RPMI8226 (cell line): ENCODE measurements around the gene KCNC1.

Experiments
- DNase-seq: peaks from one replicate; pipeline ENCODE4 v3.0.0-alpha.2; 2015

The KCNC1 gene

DNA sequence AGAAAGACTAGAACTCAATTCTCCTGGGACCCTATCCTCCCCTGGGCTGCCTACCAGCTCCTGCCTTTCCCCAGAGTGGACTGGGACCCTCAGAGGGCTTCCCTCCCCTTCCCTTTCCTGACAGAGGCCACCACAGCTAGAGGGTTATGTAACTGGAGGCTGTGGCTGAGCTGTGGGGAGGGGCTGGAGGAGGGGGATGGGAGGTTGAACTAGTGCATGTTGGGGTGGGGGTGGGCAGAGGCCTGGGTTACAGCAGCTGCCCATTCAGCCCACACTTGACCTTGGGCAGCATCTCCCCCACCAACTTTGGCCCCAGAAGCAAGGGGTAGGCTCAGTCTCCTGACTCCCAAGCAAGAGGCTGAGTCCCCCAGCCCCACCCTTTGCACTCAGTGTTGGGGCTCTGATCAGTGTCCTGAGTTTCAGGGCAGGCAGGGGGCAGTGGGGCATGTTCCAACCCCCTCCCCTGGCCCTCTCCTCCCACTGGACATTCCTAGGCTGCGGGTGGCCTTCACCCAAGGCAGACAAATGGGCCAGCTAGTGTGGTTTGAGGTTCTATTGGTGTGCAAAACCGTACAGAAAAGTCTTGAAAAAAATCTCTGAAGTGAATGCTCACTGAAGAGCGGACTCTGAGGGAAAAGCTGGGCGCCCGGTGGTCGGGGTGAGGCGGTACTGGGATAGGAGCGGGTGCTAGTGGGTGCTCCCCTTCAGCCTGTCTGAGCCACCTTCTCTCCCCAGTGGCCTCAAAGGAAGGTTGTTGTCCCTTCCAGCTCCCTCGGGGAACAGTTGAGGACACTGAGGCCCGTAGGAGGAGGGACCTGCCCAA lies 3.8 kb downstream of the KCNC1 start:
- DNase-seq: no peak

DNA sequence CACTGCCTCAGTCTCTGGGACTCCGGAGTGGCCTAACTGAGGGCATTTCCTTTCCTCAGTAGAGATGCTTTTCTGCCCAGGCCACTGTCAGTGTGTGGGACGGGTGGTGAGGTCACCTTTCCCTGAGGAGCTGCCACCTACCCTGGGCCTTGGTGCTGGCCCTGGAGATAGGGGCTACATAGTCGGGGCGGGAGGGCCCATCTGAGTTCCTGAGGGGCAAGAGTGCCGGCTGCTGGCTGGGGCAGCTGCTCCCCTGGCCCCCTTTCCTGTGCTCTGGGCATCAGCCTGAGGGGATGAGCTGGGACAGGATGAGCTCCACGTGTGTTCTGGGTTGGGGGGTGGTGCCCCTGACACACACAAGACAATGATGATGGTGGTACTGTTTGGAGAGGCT lies 5.4 kb downstream of the KCNC1 start:
- no peak for DNase-seq

DNA sequence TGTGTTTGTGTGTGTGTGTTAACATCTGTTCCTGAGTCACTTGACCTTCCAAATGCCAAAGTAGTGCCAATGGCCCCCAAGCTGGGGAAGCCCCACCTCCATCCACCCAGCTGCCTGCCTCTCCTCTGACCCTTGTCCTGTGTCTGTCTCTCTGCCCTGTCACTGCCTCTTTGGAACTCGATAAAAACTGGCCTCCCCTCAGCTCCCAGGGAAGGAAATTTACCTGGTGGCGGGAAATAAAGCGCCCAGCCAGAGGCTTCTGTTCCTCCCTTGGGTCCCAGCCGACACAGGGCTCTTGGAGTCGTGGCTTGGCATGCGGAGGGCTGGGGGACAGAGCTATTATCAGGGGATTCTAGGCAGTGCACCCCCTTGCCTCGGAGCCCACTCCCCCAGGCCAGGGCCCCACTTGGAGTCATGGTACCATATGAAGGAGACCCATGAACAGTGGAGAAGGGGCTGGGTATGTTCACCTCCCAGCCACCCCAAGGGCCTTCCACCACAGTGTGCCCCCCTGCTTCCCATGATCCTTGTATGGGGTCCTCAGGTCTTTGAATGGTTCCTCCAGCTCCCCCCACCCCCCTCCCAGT lies 6.2 kb downstream of the KCNC1 start:
- no peak for DNase-seq

DNA sequence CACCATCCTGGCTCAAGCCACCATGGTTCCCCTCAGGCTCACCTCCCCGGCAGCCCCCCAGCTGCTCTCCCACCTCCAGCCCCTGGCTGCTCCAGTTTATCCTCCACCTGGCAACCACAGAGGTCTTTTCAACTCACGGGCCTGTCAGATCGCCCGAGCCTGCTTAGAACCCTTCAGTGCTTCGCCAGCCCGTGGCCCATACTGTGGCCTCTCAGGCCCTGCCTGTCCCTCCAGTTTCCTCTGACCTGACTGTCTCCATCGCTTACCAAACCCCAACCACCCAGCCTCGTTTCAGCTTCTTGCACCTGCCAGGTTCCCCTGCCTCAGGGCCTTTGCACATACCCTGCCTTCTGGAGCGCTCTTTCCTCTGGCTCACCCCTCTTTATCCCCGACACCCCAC lies 6.9 kb downstream of the KCNC1 start:
- no peak for DNase-seq

DNA sequence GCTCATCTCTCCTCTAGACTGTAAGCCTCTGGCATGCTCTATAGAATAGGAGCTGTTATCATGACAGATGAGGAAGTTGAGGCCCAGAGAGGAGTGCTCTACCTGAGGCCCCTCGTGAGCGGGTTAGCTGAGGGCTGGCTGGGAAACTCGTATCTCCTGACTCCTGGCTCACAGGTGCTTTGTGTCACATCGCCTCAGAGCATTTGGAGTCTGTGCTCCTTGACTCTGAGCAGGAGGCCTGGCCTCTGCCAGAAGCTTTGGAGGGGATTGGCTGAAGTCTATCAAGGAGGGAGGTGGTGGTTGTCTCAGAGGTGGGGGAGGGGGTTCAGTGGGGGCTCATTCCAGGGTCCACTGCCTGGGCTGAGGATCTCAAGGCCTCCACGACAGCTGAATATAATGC lies 7.4 kb downstream of the KCNC1 start:
- DNase-seq: no peak

DNA sequence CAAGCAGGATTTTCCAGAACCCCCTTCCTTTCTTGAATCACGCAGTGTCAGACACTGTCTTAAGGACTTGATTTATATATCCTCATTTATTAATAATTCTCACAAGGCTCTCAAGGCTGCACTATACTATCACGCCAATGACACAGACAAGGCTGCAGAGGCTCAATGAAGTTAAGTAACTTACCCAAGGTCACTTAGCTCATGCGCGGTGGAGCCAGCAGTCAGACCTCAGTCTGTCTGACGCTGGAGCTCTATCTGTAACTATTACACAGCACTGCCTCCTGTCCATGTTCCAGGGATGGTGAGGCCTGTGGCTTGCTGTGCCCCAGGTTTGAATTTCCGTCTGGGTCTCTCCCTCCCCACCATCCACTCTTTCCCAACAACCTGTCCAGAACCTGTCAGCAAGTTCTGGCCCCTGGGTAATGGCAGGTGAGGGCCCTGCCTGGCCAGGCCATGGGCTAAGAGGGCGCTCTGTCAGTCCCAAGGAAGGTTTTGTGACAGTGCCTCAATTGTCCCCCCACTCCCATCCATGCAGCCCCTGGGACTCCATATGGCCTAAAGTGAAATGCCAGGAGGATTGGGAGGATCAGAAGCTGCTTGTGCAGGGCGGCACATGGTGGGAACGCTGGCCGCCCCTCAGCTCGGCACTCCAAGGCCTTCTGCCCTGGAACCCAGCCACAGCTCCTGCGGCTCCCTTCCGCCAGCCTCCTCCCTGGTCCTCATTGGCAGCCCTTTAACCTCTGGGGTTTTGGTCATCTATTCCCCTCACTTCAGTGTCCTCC lies 8.6 kb downstream of the KCNC1 start:
- DNase-seq: no peak

DNA sequence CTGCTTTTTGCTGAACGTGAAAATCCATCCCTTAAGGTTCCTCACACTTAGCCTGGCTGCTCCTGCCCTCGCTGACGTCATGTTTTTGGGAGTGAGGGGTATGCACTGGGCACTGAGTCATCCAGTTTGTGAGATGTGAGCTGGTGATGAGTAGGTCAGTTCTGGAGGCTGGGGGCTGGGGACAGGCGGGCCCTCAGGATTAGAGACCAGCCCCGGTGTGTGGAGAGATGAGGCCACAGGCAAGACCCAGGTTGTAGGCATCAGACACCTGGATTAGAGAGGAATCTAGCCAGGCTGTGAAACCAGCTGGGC lies 9.2 kb downstream of the KCNC1 start:
- no peak for DNase-seq

DNA sequence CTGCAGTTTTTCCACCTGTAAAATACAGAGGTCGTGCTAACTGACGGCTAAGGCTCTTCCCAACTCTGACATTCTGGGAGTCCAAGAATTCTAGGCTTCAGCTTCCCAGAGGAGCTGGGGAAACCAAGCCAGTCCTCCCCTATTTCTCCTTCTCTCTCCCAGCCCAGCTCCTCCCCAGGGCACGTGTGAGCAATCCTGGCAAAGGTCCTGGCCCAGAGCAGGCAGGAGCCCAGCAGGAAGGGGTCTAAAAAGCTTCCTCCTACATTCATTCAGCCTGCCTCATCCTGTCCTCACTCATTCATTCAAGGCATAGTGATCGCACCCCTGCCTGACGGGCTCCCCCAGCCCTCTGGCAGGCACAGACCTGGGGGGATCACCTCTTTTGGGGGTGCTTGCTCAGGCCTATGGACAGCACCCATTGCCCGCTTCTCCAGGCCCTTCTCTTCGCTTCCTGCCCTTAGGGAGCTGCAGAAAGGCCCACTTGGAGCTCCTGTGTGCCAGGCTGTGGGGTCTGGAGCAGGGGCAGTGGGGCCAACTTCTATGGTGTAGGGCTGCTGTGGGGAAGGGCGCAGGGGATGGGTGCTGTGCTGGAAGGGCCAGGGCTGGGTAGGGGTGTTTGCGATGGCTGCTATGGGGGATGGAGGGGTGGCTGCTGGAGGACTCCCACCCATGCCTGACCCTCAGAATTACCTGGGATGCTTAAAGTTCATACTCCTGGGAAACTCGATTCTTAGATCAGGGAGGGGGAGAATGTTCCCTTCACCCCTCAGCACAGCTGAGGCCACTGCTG lies 9.8 kb downstream of the KCNC1 start:
- DNase-seq: no peak

DNA sequence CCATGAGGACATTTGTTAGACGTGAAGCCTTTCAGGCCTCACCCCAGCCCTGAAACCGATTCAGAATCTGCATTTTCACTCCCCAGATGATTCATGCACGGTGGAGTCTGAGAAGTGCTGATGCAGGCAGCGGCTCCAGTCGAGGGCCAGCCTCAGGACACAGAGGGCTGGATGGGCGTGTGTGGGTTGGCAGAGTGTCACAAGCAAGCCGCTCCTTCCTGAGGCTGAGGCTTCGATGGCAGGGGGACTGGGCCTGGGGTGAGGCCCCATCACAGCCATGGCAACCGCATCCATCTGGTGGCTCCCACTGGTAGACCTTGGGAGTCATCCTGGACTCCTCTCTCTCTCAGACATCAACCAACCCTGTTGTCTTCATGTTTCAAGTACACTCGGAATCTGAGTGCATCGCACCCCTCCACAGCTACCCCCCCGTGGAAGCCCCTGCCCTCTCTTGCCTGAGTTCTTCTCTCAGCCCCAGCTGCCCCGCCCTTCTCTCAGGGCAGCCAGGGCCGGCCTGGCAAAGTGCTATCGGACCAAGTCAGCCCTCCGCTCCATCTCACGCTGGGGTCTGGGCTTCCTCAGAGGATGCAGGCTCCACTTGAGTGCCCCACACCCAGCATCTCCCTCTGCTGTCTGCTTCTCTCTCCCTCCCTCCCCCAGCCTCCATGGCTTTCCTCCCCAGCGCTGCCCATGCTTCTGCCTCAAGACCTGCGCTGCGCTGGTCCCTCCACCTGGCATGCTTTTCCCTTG lies 10.6 kb downstream of the KCNC1 start:
- peak; percentile 20 for DNase-seq

DNA sequence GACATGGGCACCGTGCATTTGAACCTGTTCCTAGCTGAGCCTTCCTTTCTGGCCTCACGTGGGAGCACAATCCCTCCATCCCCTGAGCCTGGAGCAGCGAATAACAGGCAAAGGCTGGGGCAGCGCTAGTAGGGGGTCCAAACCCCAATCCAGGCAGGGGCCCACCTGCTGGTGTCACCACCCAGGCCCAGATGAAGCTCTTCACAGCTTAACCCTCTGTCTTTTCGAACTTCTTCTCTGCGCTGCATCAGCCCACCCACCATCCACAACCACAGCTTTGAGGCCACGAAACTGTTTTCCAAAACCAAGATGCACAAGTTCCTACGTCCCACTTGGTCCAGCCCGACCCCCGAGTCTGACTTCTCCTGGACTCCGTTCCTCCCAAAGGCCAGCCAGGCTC lies 11.5 kb downstream of the KCNC1 start:
- no peak for DNase-seq

DNA sequence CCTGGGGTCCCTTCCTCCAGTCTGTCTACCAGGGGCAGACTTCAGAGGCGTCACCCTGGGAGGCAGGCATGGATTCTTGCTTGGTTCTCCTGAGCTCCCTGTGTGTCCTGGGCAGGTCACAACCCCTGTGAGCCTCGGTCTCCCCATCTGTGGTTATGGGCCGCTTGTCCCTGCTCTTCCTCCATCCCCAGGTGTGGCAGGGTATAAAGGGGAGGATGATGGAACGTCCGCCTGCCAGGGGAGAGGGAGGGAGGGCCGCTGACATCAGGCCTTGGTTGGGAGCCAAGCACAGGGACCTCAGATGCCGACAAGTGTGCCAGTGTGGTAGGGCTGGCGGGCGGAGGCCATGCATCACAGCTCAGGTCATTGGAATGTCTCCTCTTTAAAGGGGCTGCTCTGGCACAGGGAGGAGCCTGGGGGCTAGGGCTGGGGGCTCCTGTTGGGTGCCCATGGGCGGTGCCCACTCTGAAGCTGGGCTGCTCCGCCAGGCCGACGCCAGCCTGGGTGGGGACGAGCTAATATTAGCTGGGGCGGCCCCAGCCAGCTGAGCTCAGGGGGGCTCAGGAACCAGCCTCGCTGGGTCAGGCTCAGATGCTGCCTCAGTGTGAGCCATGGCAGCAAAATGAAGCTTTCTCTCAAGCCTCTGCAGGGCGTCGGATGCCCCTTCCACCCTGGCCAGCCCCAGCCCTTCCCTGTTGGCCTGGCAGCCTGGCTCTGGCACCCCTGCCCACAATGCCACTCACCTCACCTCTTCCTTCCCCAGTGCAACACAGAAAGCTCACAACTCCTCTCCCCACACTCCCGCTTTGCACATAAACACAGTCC lies 12.8 kb downstream of the KCNC1 start:
- peak; percentile 31 for DNase-seq

DNA sequence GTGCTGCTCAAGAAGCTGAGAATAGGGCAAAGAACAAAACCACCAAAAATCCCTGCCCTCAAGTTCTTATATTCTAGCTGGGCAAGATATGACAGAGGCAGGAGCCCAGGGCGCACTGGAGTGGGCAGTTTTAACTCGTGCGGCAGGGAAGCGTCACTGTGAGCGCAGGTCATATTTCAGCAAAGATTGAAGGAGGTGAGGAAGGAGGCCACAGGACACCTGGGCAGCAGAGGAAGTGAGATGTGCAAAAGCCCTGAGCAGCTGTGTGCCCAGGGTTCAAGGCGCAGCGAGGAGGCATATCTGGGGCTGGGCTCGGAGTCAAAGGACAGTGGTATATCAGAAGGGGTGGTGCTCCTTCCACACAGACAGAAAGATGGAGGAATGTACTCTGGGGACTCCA lies 13.5 kb downstream of the KCNC1 start:
- no peak for DNase-seq

DNA sequence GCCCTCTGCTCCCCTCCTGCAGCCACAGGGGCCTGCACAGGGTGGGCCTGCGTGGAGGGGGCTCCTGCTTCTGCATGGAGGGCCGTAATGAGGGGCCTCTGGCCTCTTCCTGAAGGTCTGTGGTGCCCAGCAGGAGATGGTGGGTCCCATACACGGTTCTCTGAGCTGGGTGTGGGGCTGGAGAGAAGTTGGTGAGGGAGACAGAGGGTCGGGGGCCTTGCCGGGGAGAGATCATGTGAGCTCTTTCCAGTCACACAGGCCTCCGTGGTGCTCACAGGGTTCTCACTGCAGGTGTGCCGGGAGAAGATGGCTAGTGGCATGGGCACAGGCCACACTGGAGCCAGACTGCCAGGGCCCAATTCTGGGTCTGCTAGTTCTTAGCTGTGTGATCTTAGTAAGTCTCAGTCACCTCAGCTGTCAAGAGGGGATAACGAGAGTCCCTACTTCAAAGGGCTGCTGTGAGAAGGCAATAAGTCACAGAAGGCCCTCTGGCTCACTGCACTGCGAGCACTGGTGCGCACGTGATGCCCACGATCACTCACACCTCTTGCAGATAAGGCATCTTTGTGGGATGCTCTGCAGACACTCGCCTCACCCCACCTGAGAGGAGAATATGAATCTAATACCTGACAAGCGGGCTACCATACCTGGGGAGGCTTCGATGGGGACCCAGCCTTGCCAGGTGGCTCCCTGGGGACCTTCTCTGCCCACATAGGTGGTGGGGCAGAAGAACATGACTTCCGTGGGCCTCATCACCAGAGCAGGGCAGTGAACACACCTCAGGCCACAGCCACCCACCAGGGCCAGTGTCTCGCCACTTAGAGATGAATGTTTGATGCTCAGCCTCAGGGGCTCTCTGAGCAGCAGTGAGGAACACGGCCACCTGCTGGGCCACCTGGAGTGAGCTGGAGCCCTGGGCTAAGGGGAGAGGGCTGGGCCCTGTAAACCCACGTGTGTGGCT lies 14.5 kb downstream of the KCNC1 start:
- DNase-seq: no peak

DNA sequence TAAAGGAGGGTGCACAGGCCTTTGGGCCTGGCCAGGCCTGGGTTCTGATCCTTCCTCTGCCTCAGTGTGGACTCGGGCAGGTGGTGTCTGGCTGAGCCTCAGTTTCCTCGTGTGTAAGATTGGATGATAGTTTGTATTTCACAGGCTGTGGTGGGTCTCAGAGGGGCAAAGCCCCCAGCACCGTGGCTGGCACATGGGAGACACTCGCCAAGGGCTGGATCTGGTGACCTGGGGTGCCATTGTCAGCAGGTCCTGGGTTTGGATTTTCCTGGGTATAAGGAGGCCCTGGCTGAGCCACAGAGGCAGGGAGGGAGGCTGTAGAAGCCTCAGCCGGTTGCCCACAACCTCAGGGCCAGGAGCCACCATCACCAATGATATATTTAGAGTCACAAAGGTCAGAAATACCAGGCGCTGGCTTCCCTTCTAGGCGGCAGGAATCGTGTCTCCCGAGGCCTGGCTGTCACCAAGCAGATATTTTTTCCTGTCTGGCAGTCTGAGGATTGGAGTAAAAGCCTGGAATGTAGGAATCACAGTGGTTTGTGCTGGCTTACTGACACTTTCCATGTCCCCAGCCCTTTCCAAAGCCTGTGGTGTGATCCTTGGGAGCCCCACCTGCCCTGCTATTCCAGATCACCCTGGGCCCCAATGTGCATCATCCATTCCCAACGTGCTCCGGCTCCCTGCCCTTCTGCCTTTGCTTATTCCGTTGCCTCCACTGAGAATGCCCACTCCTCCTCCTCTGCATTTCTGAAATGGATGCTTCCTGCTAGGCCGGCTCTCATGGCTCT lies 15.6 kb downstream of the KCNC1 start:
- no peak for DNase-seq

DNA sequence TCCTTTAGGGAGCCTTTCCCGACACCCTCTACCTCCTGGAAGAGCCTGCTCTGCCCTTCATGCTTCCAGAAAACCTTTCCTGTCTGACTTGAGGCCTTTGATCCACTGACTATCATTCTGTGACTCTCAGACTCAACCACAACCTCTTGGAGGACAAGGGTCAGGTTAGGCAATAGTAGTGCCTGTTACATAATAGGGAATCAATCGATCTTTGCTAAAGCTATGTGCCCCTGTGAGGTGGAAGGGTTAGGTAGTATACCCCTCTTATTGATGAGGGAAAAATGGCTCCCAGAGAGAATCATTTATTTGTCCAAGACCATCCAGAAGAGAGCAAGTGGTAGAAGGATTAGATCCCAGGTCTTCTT lies 16.2 kb downstream of the KCNC1 start:
- no peak for DNase-seq

DNA sequence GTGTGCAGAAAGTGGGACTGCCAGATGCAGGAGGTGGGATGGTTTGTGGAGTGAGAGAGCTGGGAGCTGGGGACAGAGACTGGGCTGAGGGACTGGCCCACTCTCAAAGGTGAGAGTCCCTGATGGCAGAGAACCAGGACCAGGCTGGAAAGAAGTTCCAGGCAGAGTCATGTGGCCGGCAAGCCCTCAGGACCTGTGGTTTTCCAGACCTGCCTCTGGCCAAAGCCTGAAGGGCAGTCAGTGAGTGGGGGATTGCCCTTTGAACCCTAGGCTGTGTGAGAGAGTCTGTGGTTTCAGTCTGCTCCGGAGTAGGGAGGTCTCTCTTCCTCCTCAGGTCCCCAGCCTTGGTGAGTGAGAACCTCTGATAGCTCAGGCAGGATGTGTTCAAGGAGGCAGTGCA lies 17.0 kb downstream of the KCNC1 start:
- no peak for DNase-seq

DNA sequence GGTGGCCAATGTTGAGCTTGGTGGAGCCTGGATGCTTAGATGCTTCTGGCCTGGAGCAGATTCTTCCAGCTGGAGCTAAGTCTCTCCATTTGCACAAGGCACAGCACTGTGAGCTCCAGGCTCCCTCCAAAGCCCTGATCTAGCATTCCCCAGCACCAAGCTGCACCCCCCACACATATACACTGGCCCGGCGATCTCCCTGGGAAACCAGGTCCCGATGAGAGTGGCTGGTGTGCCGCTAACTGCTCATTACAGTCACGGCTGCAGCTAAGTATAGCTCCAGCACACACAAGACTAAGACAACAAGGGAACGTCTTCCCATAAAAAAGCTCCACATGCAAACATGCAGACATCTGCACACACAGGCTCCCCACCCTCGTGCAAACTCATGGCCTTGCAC lies 17.6 kb downstream of the KCNC1 start:
- no peak for DNase-seq

DNA sequence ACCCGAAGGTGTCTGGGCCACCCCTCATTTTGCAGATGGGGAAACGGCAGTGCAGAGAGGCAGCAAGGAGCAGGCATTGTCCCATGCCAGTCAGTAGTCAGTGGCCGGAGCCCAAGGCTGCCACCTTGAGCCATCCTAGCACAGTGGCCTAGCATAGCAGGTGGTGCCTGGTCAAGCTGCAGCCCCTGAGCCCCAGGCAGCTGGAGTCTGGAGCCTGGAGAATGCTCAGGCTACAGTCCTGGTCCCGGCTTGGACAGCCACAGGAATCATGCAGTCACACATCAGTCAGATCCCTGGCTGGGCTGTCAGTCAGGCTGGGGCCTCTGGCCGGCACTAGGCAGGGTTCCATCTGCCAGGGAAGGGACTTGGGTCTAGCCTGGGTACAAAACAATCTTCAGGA lies 18.6 kb downstream of the KCNC1 start:
- DNase-seq: no peak

DNA sequence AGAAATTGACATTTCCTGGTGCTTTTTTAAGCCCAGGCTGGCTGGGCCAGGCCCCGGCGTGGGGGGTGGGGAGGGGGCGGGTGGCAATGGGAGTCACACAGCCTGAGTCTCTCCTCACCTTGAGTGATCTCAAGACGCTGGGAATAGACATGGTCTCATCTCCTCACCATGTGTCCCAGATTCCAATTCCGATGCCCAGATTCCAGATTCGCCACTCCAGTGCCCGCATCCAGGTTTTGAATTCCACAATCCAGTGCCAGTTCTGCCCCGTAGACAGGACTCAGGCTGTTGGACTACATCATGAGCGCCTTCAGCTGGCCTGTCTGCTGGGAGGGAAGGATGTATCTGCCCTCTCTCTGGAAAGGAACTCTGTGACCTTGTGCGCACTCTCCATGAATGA lies 19.1 kb downstream of the KCNC1 start:
- no peak for DNase-seq

DNA sequence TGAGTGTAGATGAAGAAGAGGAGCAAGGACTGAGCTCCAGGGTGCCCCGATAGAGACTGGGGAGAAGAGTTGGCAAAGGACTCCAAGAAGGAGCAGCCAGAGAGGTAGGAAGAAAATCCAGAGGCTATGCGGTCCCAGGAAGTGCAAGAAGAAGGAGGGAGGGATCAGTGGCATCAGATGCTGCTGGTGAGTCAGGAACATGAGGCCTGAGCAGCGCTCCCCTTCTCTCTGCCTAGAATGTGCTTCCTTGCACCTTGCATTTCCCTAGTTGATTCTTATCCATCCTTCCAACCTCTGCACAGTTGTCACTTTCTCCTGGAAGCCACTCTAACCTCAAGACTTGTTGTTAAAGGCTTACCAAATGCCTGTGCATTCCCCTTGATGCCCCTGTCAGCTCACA lies 21.3 kb downstream of the KCNC1 start:
- no peak for DNase-seq
